Keratinocyte (primary cell): ENCODE data around the gene SSTR5.

Source experiments
- EZH2 ChIP-seq: IDR thresholded peaks from one replicate; pipeline ENCODE4 v1.6.1; 2012; ENCODE audit warnings: inconsistent platforms, mild to moderate bottlenecking, low read length, moderate library complexity
- TF ChIP-seq, protein P1 (sequence below), 3 experiments: IDR thresholded peaks in 1 of 3; conservative IDR thresholded peaks in 1 of 3; optimal IDR thresholded peaks in 1 of 3; 2 replicates in 2 of 3; 3 replicates in 1 of 3; pipeline versions ENCODE3 to v1.5.1; 2011; ENCODE audit warnings: low read length in 3 of 3, mild to moderate bottlenecking in 3 of 3, moderate library complexity in 2 of 3, control low read depth in 1 of 3, inconsistent platforms in 1 of 3; ENCODE audit not compliant: insufficient read depth in 2 of 3; ENCODE audit errors: extremely low read depth in 1 of 3

DNA sequence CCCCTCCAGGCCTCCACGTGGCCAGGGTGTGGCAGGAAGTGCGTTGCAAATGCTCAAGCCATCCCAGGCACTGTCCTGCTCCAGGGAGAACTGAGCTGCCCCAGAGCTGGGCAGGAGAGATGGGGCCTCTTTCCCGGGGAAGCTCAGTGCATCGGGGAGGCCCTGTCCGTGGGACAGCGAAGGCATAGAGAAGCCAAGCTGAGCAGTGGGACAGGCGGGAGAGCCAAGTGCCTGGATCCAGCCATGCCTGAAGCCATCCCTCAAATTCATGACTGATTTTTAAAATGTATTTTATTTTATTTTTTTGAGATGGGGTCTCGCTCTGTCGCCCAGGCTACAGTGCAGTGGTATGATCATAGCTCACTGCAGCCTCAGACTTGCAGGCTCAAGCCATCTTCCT lies 25.4 kb upstream of the SSTR5 start:
- TF ChIP-seq, protein P1, sequence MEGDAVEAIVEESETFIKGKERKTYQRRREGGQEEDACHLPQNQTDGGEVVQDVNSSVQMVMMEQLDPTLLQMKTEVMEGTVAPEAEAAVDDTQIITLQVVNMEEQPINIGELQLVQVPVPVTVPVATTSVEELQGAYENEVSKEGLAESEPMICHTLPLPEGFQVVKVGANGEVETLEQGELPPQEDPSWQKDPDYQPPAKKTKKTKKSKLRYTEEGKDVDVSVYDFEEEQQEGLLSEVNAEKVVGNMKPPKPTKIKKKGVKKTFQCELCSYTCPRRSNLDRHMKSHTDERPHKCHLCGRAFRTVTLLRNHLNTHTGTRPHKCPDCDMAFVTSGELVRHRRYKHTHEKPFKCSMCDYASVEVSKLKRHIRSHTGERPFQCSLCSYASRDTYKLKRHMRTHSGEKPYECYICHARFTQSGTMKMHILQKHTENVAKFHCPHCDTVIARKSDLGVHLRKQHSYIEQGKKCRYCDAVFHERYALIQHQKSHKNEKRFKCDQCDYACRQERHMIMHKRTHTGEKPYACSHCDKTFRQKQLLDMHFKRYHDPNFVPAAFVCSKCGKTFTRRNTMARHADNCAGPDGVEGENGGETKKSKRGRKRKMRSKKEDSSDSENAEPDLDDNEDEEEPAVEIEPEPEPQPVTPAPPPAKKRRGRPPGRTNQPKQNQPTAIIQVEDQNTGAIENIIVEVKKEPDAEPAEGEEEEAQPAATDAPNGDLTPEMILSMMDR (optimal IDR thresholded peaks at IDR 0.05 in 1 of 3, IDR thresholded peaks at IDR 0.05 in 1 of 3, conservative IDR thresholded peaks at IDR 0.05 in 1 of 3; ENCODE audit: extremely low read depth in 1 of 3, insufficient read depth in 2 of 3, low read length in 3 of 3): no peak
- no peak for TF ChIP-seq EZH2
